Erythroblast (primary cell): ENCODE results near the gene DNAJC28.

Source experiments
- GATA1 ChIP-seq: IDR thresholded peaks from 2 replicates; pipeline ENCODE4 v1.6.1; 2011; ENCODE audit warnings: low read depth, mild to moderate bottlenecking, control low read depth, low read length, moderate library complexity
- POLR2A ChIP-seq: IDR thresholded peaks from 2 replicates; pipeline ENCODE4 v1.6.1; 2011; ENCODE audit warnings: mild to moderate bottlenecking, low read length

- no peak for TF ChIP-seq POLR2A
- TF ChIP-seq GATA1: no peak
These were observed 31.4 kb upstream of the DNAJC28 start for GRCh38 chr21:33522953-33523349.
